GM18508 (cell line): ENCODE results near the gene FCN2.

ENCODE experiments used
- ATAC-seq: cut with Tn5 transposase; IDR thresholded peaks from one replicate; pipeline ENCODE4 v1.9.1; 2021; ENCODE audit warnings: moderate number of reproducible peaks; ENCODE audit not compliant: insufficient read depth, unreplicated experiment

Gene FCN2

DNA sequence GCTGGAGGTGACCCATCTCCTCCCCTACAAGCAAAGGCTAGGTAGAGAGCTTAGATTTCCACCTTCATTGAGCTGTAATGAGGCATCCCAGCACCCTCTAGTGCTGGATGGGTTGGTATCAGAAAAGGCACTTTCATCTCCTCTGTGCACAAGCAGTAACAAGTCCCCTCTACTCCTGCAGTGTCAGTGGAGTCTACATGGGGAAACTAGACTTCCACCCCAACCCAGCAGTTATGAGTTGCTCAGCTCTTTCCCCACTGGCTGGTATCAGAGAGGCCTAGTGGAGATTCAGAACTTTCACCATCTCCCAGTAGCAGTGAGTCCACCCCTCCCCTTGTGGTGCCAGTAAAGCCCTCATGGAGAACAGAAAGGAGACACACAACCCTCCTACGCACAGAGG lies 19.2 kb downstream of the FCN2 start:
- no peak for ATAC-seq

DNA sequence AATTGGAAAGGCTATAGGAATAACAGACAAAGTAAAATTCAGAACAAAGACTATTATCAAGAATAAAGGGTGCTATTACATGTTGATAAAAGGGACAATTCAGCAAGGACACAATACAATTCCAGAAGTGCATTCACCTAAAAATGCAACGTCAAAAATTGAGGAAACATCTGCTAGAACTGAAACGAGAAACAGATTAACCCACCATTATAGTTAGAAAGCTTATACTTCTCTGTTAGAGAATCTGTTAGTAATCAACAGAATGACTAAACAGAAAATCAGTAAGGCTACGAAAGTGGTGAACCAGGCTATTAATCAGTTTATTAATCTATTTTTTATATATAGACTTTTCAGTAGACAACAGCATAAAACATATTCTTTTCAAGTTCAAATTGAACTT lies 22.3 kb downstream of the FCN2 start:
- no peak for ATAC-seq

DNA sequence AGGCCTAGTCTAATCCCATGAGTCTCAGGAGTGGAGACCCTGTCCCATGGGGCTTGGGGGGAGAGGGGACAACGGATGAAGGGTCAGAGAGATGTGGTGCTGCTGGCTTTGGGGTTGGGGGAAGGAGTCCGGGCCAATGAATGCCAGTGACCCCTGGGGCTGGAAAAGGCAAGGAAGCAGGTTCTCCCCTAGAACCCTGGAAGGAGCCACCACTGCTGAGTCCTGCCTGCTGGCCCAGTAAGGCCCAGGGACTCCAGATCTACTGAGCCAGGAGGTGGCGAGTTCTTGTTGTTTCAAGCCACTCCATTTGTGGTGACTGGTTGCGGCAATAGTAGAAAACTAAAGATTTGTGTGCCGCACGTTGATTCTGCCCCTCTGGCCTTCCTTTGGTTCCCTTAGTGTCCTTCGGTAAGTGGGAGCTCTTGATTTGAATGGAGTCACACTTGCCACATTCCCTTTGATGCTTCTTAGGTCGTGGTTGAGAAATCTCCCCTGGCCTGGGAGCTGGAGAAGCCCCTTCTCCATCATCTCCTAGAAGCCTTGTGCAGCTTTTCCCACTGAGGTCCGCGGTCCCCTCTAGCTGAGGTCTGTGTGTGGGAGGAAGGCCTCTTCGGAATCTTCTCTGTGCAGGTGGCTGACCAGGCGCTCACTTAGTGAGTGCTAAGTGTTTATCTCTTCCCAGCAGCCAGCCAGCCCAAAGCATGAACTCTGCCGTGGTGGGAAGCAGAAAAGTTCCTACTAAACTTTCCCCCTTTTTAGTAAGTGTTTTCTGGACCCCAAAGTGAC lies 28.1 kb downstream of the FCN2 start:
- no peak for ATAC-seq

DNA sequence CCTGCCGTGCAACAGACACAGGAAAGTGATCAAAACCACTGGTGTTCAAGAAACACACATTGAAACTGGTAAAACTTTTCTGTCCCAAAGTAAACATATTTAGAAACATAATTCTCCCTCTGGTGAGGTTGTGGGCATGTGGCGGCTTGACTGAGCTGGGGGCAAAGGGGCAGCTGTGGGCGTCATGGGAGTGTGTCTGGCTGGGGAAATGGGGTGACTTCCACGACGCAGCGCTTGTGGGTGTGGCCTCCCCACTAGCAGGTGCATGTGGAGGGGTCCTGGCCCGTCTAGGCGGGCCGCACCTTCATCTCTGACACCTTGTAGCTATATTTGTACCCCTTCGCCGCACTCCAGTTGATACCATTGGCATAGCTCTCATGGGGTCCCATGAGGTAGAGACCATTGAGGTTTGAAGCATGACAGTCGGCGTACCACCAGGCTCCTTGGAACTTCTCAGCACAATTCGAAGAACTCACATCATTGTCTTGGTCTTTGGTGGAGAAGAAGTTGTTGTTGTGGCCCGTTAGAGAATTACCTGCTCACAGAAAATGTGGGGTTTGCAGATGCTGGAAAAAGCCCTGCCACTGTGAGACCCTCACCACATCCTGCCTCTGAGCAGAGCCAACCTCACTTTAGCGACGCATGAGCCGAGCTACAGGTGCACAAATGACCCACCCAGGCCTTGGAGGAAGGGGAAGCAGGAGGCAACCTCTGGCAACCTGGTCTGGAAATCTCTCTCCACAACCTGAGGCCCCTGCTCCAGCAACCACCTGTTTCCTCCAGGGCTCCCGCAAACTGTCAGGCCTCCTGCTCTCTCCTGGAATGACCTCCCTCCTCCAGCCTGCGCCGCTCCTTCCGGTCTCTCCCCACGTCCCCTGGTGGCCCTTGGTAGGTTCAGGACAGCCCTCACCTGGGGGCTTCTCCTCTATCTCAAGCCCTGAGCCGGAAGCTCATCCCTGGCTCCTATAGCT lies 29.2 kb downstream of the FCN2 start:
- ATAC-seq, result no peak

DNA sequence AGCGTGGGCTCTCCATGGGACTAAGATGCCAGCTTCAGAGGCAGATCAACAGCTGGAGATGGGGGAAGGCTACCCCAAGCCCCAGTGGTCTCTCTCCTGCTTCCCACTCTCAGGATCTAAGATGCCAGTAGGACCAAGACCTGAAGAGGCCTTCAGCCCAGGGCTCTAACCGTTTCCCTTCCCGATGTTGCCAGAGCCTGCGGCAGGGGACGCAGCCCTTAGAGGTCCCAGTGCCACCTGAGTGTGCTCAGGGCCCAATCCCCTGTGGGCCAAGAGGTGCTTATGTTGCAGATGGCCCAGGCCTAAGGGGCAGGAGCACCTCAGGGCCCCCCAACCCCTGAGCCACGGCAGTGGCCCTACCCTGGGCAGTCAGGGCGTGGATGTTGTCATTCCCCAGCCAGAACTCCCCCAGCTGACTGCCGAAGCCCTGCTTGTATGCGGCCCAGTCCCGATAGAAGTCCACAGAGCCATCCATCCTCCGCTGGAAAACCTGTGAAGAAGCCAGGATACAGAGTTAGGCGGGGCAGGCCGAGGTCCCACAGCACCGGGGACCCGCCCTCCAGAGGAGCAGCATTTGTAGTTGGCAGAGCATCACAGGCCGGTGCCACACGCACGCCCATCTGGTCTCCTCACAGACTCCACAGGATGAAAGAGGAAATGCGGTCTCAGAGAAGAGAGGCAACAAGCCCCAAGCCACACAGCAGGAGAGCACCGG lies 31.7 kb downstream of the FCN2 start:
- ATAC-seq, result no peak

DNA sequence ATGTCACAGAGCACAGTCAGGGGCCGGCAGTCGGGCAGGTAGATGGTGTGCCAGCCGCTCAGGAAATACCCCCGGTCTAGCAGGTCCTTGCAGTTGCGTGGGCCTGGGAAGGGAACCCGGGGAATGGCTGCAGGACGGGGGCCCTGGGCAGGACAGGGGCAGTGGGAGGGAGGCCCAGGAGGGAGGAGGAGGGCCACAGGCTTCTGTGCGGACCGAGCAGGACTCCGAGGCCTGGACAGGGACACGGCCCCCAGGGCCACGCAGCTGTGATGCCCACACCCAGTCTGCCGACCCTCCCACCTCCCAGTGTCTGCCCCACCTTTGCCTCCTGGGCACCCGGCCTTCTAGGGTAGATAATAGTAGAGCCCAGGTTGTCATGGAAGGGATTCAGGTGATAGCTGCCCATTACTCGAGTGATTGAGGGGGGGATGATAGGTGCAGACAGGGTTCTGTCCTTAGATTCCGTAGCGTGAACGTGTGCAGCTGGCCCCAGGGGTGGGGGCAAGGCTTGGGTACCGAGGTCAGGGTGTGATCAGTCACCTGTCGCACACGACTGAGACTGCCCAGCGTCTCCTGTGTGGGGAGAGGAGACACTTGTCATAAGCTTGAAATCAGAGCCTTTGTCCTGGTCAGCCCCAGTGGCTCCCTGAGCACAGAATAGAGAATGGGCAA lies 32.6 kb downstream of the FCN2 start:
- no peak for ATAC-seq

DNA sequence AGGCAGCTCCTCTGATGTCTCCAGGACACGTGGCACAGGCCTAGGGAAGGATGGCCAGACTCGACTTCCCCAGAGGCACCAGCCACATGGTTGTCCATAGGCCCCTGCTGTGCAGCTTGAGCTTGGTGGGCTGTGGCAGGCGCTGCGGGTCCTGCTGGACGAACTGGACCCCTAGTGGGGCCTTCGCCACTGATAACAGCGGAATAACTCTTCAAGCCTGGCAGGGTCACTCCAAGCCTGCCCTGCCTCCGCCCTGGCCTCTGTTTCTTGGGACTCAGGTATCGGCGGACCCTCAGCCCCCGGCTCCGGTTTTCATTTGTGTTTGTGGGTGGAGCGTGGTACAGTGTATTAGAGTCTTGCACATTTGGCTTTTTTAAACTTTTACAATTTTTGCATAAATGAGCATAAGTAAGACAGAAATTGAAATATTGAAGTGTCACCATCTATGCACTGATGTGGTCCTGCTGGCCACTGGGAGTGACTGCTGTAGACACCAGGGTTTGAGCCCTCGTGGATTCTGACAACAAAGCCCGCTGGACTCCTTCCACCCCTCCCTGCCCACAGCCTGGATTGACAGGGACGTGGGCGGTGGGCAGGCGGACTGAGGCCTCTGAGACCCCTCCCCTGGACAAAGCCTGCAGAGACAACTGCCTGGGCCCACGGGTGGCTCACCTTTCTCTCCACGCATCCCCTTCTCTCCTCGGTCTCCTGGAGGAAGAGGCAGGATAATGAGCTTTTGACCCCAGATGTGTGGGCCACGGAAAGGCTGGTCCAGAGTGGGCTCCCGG lies 33.3 kb downstream of the FCN2 start:
- no peak for ATAC-seq

DNA sequence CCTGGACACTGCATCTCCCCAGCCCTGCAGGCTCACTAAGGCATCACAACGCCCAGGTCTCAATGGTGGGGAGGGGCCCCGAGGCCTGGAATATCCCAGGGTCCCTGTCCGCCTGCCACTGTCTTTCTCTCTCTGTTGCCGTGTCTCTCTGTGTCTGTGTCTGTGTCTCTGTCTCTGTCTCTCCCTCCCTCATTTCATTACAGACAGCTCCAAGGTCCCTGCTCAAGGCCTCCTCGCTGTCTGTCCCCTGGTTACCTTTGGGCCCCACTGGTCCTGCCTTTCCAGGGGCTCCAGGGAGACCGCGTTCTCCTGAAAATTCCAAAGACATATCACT lies 33.9 kb downstream of the FCN2 start:
- no peak for ATAC-seq

DNA sequence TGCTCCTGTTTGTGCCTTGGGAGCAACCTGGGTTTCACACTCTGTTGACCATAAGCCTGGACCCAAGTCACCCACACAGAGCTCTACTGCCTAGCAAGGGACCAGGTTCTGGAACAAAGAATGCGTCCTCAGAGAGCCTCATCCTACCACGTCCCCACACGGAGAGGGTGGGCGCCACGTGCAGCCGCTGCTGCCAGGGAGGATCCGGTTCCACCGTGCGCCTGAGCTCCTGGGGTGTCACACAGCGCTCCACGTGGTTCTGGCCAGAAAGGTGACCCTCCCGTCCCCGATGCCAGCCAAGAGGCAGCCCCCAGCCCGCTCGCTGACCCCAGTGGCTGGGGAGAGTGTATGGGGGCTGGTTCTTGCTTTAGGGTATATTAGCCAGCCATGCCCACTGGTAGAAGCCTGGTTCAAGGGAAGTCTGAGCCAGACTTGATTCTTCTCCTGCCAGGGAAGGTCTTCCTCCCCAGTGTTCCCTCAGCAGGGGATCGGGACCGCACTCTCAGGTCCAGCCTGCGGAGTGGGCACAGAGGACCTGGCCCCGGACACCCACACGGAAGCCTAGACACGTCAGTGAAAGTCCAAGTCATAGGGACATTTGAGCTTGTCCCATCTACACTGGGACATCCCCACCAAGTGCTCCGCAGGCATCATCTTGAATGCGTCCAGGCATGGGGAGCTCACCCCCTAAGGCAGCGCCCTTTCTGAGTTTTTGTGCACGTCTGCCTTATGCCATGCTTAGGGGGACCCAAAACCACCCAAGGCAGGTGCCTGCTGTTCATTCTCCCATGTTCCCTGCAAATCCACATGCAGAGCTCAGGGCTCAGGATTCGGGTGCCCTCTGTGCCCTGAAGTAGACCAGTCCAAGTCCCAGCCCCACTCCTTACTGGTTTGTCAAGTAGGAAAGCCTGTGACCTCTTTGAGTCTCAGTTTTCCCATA lies 34.7 kb downstream of the FCN2 start:
- no peak for ATAC-seq

DNA sequence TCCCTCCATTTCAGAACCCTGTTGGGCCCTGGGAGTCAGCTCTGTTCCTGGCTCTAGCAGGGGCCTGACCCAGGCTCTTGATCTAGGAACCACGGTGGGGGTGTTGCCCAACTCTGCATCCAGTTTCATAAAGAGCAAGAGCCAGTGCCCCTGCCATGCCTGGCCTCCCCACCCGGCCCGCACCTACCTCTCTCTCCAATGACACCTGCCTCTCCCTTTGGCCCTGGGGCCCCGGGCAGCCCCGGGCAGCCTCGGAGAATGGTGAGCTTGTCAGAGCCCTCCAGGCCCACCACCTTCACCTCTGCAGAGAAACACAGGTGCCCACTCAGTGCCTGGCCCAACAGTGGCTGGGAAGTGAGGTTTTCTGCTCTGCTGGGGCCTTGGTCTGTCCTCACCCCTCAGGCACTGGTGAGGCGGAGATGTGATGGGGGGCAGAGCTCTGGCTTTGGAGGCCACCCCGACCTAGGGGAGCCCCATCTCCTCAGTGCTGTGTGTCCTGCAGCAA lies 35.6 kb downstream of the FCN2 start:
- ATAC-seq, result no peak

DNA sequence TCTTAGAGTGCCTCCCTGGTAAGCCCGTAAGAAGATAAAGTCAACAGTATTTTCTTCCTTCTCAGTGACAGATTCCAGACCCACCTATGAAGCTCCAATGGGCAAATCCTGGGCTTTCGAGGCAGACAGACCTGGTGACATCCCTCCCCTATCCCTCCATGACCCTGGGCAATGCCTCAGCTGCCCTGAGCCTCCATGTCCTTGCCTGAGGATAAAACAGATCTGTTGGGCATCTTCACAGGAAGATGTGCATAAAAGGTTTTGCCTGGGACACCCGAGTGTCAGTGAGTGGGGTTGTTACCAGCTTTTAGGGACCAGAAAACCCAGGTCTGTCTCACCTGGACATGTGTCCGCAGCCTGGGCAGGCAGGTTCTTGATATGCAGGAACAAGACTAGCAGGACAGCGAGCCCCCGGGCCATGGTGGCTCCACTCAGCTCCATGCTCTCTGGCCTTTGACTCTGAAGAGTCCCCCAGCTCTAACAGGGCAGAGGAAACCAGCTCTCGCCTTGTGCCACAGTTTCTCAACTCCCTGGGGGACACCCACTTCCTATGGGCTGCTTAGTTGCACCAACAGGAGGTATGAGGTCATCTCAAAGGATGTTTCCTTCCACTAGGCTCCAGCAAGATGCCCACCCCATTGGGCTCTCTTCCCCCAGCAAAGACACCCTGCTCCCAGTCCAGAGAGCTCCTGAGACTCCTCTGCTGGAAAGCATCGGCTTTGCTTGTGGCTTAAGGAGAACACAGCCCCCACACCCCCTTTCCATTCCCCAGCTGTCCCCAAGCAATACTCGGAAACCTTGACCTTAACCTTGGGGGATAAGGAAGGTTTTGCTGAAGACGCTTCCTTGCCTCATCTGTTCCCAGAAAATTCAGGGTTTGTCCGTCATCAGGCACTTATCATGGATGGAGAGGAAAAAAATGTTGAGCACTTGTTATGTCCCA lies 37.1 kb downstream of the FCN2 start, which contains the start of gene FCN1:
Gene FCN1, minus strand, starts transcription at position 482 of the 943 bp plus-strand sequence. Its CDS starts 41 bp downstream, at position 441.
- no peak for ATAC-seq

DNA sequence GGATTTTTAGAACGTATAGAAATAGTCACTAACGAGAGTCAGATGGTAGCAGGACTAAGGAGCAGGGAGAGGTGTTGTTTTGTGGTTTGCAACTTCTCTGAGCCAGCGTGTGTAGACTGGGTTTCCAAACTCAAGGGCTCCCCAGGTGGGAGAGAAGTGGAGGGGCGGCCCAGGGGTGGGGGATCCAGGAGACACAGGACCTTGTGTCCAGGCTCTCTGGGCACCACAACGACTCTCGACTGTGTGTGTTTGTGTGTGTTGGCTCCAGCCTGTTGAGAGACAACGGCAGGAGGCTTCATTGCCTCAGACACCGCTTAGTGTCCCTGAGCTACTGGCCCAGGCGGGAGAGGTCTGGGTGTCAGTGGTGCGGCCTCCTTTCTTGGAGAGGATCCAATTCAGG lies 38.0 kb downstream of the FCN2 start:
- ATAC-seq, result no peak

DNA sequence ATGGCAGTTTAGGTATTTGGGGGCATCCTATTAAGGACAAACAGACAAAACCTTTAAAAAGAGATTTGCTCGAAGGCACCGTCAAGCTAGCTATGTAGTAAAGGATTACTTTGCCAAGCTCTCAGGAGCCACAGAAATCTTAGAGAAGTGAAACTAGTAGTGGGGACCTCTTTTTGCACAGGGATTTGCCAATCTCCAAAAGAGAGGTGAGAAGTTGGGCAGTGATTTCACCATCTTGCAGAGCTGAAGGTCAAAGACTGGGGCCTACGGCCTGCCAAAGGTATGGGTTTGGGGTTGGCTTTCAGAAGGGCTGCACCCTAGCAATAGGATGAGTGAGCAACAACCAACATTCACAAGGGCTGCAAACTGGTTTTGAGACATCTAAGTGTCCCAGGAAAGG lies 38.7 kb downstream of the FCN2 start:
- no peak for ATAC-seq

DNA sequence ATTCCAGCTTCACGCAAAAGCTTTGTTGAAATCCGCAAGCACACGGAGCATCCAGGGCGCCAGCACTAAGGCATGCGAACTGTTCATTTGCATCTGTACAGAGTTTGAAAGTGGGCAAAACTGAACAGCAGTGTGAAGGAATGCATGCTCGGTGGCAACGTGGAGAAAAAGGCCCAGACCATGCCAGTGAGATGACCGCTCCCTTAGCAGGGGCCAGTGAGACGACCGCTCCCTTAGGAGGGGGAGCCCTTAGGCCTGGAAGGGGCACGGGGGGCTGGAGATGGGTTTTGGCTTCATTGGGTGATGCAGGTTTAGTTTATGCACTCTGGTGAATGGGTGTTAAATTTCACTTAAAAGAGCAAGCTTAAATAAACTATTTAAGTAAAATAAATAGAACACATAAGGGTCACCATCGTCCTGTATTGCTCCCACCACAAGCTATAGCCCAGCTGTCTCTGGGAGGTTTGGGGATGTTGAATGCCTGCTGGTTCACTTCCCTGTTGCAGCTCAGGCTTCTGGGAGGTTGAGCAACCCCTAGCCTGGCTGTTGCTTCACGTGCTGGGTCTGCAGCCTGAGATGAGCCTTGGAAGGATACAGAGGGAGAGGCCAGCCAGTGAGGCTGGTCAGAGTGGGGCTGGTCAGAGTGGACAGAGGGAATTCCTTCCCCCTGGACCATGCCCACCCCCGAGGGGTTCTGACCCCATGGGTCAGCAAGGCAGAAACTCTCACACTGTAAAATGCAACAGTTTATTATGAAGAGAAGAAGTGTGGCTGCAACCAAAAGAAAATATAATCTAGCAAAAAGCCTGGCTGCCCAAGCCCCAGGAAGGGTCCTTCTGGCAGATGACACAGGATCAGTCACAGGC lies 41.7 kb downstream of the FCN2 start:
- no peak for ATAC-seq

DNA sequence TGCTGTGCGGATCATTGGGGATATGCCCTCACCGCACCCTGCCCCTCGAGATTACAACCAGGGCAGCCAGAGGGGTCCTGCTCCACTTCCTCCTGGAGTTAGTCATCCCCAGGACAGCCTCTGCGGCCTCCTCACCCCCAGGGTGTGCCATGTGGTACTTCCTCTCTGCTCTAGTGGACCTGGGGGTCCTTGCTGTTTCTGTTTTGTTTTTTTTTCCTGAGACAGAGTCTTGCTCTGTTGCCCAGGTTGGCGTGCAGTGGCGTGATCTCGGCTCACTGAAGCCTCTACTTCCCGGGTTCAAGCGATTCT lies 42.3 kb downstream of the FCN2 start:
- ATAC-seq, result no peak

DNA sequence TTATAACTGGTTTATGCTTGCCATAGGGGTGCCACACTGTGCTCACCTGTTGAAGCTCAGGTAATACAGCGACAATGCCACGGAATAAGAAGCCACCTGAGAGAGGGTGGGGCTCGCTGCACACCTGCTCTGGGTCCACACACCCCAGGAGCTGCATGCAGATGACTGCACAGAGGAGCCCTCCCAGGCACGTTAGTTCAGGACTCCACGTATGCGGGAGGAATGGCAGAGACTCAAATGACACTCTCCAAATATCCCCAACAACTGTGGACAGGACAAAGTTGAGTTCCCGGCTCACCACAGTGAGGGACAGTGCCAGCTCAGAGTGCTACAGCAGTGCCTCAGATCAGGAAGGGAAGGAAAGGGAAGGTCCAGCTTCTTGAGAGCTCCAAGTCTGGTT lies 42.9 kb downstream of the FCN2 start:
- ATAC-seq, result no peak
